GM12801 (cell line): Measurements from ENCODE around the gene OSM.

Experiments
- CTCF ChIP-seq: IDR thresholded peaks from one replicate; pipeline ENCODE4 v1.5.1; 2011; ENCODE audit warnings: control low read depth; ENCODE audit not compliant: insufficient read length; ENCODE audit errors: extremely low read depth

Gene OSM

DNA sequence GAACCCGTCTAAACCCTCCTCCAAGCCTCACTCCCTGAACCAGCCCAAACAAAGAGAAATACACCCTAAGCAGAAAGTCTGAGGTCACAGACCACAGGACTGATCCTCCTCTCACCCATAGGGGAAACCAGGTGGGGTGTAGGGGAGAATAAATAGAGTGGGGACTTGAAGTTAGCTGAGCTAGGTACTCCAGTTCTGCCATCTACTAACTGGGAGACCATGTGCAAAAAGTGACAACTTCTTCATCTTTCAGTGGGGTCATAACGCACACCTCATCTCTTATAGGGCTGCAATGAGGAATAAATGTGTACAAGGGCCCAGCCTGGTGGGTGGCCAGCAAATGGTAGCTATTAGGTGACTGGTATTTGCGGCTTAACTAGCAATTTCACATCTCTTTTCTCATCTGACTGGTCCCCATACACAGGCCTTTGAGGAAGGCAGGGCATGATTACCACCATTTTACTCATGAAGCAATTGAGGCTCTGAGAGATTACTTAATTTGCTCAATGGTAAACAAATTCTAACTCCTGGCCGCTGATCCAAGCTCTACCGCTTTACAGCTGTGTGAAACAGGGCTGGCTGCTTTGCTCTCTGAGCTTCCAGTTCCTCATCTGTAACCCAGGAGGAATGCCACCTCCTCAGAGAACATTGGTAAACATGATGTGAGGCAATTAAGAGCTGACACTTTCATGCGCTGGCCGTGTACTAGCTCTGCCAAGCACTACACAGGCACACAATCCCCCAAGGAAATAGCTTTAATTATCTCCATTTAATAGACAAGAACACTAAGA is 43.5 kb upstream of the OSM start:
- TF ChIP-seq CTCF, result no peak

DNA sequence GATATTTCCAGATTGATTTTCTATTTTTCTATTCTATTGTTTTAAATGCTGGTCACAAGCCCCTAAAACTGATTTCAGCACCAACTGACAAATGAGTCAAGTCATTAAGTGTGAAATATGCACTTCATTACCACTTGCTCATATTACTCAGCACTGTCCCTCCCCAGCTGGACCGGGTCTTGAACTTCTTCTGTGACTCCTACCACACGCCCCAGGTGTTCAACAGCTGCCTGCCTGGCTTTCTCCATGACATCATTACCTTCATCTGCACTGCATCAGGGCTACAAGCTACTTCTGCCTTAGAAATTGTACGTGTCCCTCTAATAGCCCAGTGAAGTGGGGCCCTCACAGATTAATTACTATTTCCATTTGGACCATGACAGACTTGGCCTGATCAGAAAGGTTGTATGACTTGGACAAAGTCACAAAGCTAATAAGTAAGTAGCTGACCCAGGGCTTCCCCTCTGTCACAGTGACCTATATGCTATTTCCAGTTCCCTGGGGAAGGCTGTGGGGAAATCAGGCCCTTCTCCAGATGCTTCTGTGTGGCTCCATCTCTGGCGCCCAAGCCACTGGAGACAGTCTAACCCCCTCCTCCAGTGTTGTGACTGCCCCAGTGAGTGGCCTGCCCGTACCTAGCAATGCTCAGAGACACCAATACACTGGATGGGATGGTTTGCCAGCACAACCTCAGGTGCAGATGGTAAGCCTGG is 42.0 kb upstream of the OSM start:
- TF ChIP-seq CTCF, result no peak

DNA sequence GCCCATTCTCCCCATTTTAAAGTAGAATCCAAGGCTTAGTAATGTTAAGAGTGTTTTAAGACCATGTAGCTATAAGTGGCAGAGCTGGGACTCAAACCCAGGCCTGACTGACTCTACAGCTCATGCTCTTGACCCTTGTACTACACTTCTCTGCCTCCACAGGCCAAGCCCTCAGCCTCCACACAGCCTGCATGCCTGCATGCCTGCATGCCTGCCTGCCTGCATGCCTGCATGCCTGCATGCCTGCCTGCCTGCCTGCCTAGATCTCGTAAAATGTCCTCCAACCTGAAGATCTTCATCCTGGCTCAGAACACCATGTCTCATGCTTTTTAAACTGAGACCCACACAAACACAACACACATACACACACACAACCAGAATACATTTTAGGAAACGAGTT is 41.4 kb upstream of the OSM start:
- TF ChIP-seq CTCF, result no peak

DNA sequence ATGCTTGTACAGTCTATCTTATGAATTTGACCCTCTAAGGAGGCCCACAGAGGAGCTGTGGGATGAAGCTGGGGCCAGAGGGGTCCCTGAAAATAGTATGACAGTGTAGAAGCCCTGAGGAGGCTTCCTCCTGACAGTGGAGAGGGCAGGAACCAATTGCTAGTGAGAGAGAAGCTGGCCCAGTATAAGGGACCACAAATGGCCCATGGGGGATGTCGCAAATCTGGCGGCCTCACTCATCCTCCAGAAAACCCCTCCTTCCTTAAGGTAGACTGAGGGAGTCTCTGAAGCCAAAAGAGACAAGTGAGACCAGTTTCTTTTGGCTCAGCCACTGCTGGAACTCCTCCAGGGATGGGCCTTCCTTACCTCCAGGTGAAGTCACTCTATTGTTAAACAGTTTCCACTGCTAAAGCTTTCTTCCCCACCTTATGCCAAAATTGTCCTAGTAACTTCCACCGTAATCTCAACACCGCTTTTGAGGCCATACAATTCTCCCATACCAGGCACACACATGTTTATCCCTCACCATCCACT is 40.5 kb upstream of the OSM start:
- TF ChIP-seq CTCF, result no peak

DNA sequence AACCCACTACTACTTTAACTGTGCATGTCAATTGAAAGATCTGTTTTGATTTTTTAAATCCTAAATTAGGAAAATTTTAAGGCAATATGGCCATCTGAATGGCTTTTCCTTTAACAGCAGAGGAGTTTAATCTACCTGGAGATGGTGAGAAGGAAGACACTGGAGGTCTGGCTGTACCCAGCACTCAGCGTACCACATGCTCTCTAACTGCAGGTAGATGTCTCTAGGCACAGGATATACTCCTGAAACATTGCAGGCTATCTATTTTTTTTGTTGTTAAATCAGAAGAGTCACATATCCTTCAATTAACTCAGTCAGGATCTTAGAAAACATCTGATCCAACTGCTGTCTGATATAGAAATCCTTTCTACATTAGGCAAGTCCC is 40.0 kb upstream of the OSM start:
- TF ChIP-seq CTCF, result no peak

DNA sequence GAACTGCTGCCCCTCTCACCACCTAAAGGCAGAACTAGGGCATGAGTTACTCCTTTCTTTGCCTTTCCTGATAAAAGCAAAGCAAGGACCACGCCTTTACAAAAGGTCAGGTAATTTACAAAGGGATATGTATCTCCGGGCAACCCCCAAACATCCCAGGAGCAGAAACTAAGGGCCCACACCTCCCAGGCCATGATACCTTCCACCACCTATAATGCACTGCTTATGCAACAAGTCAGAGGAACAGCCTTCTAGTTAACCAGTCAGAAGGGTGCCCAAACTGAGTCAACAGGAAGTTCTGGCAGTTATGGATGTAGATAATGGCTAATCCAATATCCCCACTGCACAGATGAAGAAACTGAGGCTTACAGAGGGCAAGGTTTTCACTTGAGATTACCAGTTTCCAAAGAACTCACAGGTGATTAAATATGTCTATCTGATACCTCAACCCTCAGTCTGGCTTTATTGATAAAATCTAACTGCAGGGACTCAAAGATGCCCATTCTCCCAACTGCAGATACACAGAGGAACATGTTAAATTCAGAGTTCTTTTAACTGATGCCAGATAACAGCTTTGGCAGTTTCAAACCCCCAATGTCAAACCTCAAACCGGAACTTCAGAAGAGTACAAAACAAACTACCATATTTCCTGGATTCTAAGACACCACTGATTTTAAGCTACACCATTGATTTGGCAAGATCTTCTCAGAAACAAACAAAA is 39.4 kb upstream of the OSM start:
- no peak for TF ChIP-seq CTCF

DNA sequence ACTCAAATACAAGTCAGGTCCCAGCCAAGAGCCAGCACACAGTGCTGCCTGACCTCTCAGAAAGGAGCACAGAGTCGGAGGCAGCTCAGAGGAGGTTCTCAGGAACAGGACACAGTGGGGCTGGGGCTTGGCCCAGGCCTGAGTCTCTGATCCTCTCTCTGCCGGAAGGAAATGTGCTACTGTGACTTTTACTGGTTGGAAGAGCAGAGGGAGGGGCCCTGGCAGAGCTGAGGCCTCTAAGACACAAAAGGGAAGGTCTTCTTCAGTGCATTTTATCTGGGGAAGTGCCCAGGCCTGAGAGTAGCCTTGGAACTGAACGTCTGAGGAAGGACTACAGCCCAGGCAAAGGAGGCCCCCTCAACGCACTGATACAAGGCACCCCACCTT is 38.9 kb upstream of the OSM start:
- TF ChIP-seq CTCF, result no peak
